ENCODE measurements around the gene CLMP.

The CLMP gene

GRCh38 chr11:123197711-123198110 is 2.7 kb upstream of the CLMP start:
- peak; percentile 63 for DNase-seq (ENCODE audit: extremely low read depth, low read depth)
- no peak for TF ChIP-seq CTCF (IDR thresholded peaks at IDR 0.05; ENCODE audit: low read depth, low read length)

- DNase-seq (ENCODE audit: extremely low read depth, low read depth) = no peak
- no peak for TF ChIP-seq CTCF (IDR thresholded peaks at IDR 0.05; ENCODE audit: low read depth, low read length)
Measured at GRCh38 chr11:123196060-123196714, 1.1 kb upstream of the CLMP start.

- DNase-seq (ENCODE audit: extremely low read depth, low read depth) = no peak
- TF ChIP-seq CTCF (IDR thresholded peaks at IDR 0.05; ENCODE audit: low read depth, low read length) = no peak
Measured at GRCh38 chr11:123194337-123195187, 486 bp downstream of the CLMP start.

- no peak for DNase-seq (ENCODE audit: extremely low read depth, low read depth)
- TF ChIP-seq CTCF (IDR thresholded peaks at IDR 0.05; ENCODE audit: low read depth, low read length) = no peak
Measured at GRCh38 chr11:123193742-123194141, 1.3 kb downstream of the CLMP start.

- TF ChIP-seq CTCF (IDR thresholded peaks at IDR 0.05; ENCODE audit: low read depth, low read length) = no peak
Measured at GRCh38 chr11:123191939-123192338, 3.1 kb downstream of the CLMP start.

GRCh38 chr11:123190518-123190917 is 4.5 kb downstream of the CLMP start:
- no peak for TF ChIP-seq CTCF (IDR thresholded peaks at IDR 0.05; ENCODE audit: low read depth, low read length)
- DNase-seq (ENCODE audit: extremely low read depth, low read depth) = no peak

More at GRCh38 chr11:123191939-123192338, 3.1 kb downstream of the CLMP start:
- no peak for DNase-seq (ENCODE audit: extremely low read depth, low read depth)

GRCh38 chr11:123188508-123189165 is 6.4 kb downstream of the CLMP start:
- TF ChIP-seq CTCF (IDR thresholded peaks at IDR 0.05; ENCODE audit: low read depth, low read length) = no peak; the same call in 1 of the 2 replicates
- no peak for DNase-seq (ENCODE audit: extremely low read depth, low read depth)

Measured in AG09319 (cell line).